Keratinocyte (primary cell): Measurements from ENCODE around the gene SMCO2. TPM values are rescaled to one million over a fixed set of nuclear protein-coding genes. Genes with fewer than 3 reads are reported as not detected.

Source experiments
- DNase-seq: peaks from one replicate; pipeline ENCODE4 v3.0.0-alpha.2; 2011; ENCODE audit warnings: low read depth, missing footprints, low spot score
- FAIRE-seq: peaks from 2 replicates; lab custom pipeline; 2011; peaks lifted over from hg19 to GRCh38; lab: Jason Lieb, UNC
- H2AFZ ChIP-seq: 2 replicates; pipeline ENCODE4 v1.6.0; 2012; ENCODE audit warnings: low read length, control low read depth, inconsistent platforms; ENCODE audit not compliant: control insufficient read depth
- H3K27ac ChIP-seq: 2 replicates; pipeline ENCODE4 v1.5.1; 2011; ENCODE audit warnings: low read length; ENCODE audit not compliant: control insufficient read depth, insufficient read depth
- H3K27me3 ChIP-seq: 3 replicates; pipeline ENCODE4 v1.6.0; 2011; ENCODE audit warnings: low read length; ENCODE audit not compliant: control insufficient read depth, insufficient read depth; ENCODE audit errors: extremely low read depth
- H3K36me3 ChIP-seq, 2 experiments: 2 replicates in 1 of 2; 3 replicates in 1 of 2; pipeline ENCODE4 v1.5.1; 2011; ENCODE audit warnings: low read length in 2 of 2, mild to moderate bottlenecking in 1 of 2; ENCODE audit not compliant: control insufficient read depth in 2 of 2, insufficient read depth in 2 of 2; ENCODE audit errors: extremely low read depth in 1 of 2
- H3K4me1 ChIP-seq: 3 replicates; pipeline ENCODE4 v1.5.1; 2011; ENCODE audit warnings: low read length; ENCODE audit not compliant: control insufficient read depth, insufficient read depth; ENCODE audit errors: extremely low read depth
- H3K4me2 ChIP-seq: 3 replicates; pipeline ENCODE4 v1.6.0; 2011; ENCODE audit warnings: low read depth, low read length; ENCODE audit not compliant: control insufficient read depth, insufficient read depth; ENCODE audit errors: extremely low read depth
- H3K4me3 ChIP-seq, 3 experiments: fragments of 200-600 bp in 1 of 3; sonication (generic) in 1 of 3; 2 replicates in 2 of 3; 3 replicates in 1 of 3; pipeline ENCODE4 v1.5.1; 2011 to 2016; ENCODE audit warnings: low read length in 3 of 3, mild to moderate bottlenecking in 3 of 3, control low read depth in 2 of 3, inconsistent platforms in 1 of 3, low read depth in 1 of 3, mixed read lengths in 1 of 3, mixed run types in 1 of 3, moderate library complexity in 1 of 3; ENCODE audit not compliant: control insufficient read depth in 2 of 3, insufficient read depth in 2 of 3; ENCODE audit errors: extremely low read depth in 1 of 3
- H3K79me2 ChIP-seq: 2 replicates; pipeline ENCODE4 v1.6.0; 2012; ENCODE audit warnings: low read length; ENCODE audit not compliant: control insufficient read depth, insufficient read depth
- H3K9ac ChIP-seq: 3 replicates; pipeline ENCODE4 v1.6.0; 2011; ENCODE audit warnings: low read length; ENCODE audit not compliant: control insufficient read depth, insufficient read depth; ENCODE audit errors: extremely low read depth
- H3K9me1 ChIP-seq: 3 replicates; pipeline ENCODE4 v1.6.0; 2011; ENCODE audit warnings: low read length; ENCODE audit not compliant: control insufficient read depth, insufficient read depth; ENCODE audit errors: extremely low read depth
- H3K9me3 ChIP-seq: 2 replicates; pipeline ENCODE4 v1.5.1; 2012; ENCODE audit warnings: low read depth, low read length; ENCODE audit not compliant: control insufficient read depth
- H4K20me1 ChIP-seq: 3 replicates; pipeline ENCODE4 v1.6.0; 2011; ENCODE audit warnings: low read length; ENCODE audit not compliant: control insufficient read depth, insufficient read depth; ENCODE audit errors: extremely low read depth
- EZH2 ChIP-seq: IDR thresholded peaks from one replicate; pipeline ENCODE4 v1.6.1; 2012; ENCODE audit warnings: inconsistent platforms, mild to moderate bottlenecking, low read length, moderate library complexity
- dilution Hi-C: fragments of 300-500 bp; cut with MboI; formaldehyde crosslinking; loops from one replicate; pipeline ENCODE4 v1.7.0; 2020; ENCODE audit warnings: low sequenced_read_pairs; ENCODE audit not compliant: extremely low pct_ligation_motif_present
- polyA plus RNA-seq, 5 experiments: library from polyadenylated mRNA; depleted of rRNA in 3 of 5; stranded (reverse) in 3 of 5; stranded (forward) in 1 of 5; unstranded in 1 of 5; fragments of >200 nt; gene quantifications; 1 replicate in 1 of 5; 2 replicates in 3 of 5; 3 replicates in 1 of 5; pipeline versions ENCODE4 v1.2.1 to v1.2.3, GENCODE V29; 2011 to 2012; ENCODE audit warnings: missing spikeins in 2 of 5, low read depth in 1 of 5, low replicate concordance in 1 of 5
- TF ChIP-seq, protein P1 (sequence below), 3 experiments: IDR thresholded peaks in 1 of 3; conservative IDR thresholded peaks in 1 of 3; optimal IDR thresholded peaks in 1 of 3; 2 replicates in 2 of 3; 3 replicates in 1 of 3; pipeline versions ENCODE3 to v1.5.1; 2011; ENCODE audit warnings: low read length in 3 of 3, mild to moderate bottlenecking in 3 of 3, moderate library complexity in 2 of 3, control low read depth in 1 of 3, inconsistent platforms in 1 of 3; ENCODE audit not compliant: insufficient read depth in 2 of 3; ENCODE audit errors: extremely low read depth in 1 of 3

Gene SMCO2
- polyA plus RNA-seq, 1 donor (not counting 4 experiments of a cell fraction or from before 2014, with no cell fraction given), result 0.49 TPM

DNA sequence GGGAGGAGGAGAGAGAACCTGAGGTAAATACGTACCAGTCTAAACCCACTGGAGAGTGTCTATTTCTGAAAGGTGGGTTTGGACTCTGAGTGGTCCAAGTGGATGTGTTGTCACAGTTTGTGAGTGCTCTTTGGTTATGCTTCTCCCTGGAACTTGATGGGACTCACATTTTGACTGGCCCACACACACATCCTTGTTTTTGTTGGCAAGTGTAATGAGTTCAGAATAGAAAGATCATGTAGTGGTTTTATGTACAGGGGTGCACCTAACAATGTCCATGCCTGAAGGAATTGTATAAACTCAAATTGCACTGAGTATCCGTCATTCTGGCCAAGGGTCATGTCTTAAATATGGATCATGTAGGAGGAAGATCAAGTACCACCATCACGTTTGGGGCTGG, 82.3 kb downstream of the SMCO2 start:
- Histone ChIP-seq H3K79me2 (peaks cover 94% of the 10 kb centered on the region), H3K4me3 (no peak overlapping the region), H2AFZ (no peak overlapping the region), H3K36me3 (peaks cover 1 to 7% of the 10 kb centered on the region in 2 experiments), H3K4me2 (no peak overlapping the region), H3K9me3 (no peaks in the 10 kb centered on the region), H3K27ac (no peak overlapping the region), H3K4me1 (peaks cover 18% of the 10 kb centered on the region), H3K27me3 (no peaks in the 10 kb centered on the region), H4K20me1 (peaks cover 2% of the 10 kb centered on the region), H3K9me1 (peaks cover 7% of the 10 kb centered on the region), H3K9ac (no peak overlapping the region)
- FAIRE-seq (no peak), DNase-seq (no peak)
- dilution Hi-C loops, result no loop called here
- no peak for TF ChIP-seq EZH2
- TF ChIP-seq, protein P1, sequence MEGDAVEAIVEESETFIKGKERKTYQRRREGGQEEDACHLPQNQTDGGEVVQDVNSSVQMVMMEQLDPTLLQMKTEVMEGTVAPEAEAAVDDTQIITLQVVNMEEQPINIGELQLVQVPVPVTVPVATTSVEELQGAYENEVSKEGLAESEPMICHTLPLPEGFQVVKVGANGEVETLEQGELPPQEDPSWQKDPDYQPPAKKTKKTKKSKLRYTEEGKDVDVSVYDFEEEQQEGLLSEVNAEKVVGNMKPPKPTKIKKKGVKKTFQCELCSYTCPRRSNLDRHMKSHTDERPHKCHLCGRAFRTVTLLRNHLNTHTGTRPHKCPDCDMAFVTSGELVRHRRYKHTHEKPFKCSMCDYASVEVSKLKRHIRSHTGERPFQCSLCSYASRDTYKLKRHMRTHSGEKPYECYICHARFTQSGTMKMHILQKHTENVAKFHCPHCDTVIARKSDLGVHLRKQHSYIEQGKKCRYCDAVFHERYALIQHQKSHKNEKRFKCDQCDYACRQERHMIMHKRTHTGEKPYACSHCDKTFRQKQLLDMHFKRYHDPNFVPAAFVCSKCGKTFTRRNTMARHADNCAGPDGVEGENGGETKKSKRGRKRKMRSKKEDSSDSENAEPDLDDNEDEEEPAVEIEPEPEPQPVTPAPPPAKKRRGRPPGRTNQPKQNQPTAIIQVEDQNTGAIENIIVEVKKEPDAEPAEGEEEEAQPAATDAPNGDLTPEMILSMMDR (optimal IDR thresholded peaks at IDR 0.05 in 1 of 3, IDR thresholded peaks at IDR 0.05 in 1 of 3, conservative IDR thresholded peaks at IDR 0.05 in 1 of 3; ENCODE audit: extremely low read depth in 1 of 3, insufficient read depth in 2 of 3, low read length in 3 of 3), result no peak

DNA sequence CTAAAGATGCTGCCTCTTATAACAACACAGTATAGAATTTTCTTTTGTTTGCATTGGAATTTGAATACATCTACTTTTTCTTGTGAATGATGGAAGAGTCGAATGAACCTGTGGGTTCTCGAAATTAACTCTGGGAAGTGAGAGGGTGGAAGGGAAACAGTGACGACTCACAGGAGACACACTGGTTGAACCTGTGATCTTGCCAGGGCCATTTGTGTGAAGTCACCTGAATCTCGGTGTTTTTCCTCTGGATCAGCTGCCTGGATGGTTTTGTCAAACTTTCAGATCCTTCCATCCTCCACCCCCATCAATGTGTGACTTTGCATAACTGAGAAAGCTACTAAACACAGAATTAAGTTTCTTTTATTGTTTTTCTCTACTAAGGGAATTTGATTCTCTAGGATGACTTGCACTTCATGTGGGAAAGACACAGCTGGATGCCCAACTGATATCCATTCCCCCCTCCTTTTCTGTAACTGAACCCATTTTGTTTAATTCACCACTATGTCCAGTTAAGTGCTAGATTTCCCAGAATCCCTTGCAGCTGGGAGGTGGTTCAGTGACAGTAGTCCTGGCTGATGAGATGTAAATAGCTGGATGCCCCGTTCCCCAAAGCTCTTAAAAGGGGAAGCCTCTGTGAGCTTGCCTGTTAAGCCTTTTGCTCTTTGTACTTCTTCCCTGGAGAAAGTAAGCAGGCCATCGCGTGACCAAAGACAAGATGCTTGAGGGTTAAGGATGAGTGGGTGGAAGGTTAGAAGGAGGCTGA, 83.8 kb downstream of the SMCO2 start:
- no peak for FAIRE-seq
- TF ChIP-seq, protein P1 (optimal IDR thresholded peaks at IDR 0.05 in 1 of 3, IDR thresholded peaks at IDR 0.05 in 1 of 3, conservative IDR thresholded peaks at IDR 0.05 in 1 of 3; ENCODE audit: extremely low read depth in 1 of 3, insufficient read depth in 2 of 3, low read length in 3 of 3), result no peak
- TF ChIP-seq EZH2, result no peak

More for the DNA sequence above, 83.8 kb downstream of the SMCO2 start:
- H3K4me2 ChIP-seq, result no peak overlapping the region
- peaks cover 2% of the 10 kb centered on the region for H4K20me1 ChIP-seq
- H3K4me1 ChIP-seq, result peaks cover 27% of the 10 kb centered on the region
- H3K27ac ChIP-seq, result no peak overlapping the region
- H3K9me3 ChIP-seq, result no peaks in the 10 kb centered on the region
- H3K79me2 ChIP-seq, result peaks cover 99% of the 10 kb centered on the region
- no peak for DNase-seq
- H3K9ac ChIP-seq, result no peak overlapping the region
- H3K4me3 ChIP-seq, result no peak overlapping the region
- dilution Hi-C loops, result no loop called here
- H3K9me1 ChIP-seq, result peaks cover 7% of the 10 kb centered on the region
- peaks cover 1 to 7% of the 10 kb centered on the region in 2 experiments for H3K36me3 ChIP-seq
- H2AFZ ChIP-seq, result no peak overlapping the region
- no peaks in the 10 kb centered on the region for H3K27me3 ChIP-seq
